HepG2 (cell line): Measurements from ENCODE around the gene RBM5. TPM values are rescaled to one million over a fixed set of nuclear protein-coding genes. Genes with fewer than 3 reads are reported as not detected.

Source experiments
- EZH2 ChIP-seq: conservative IDR thresholded peaks from 2 replicates; pipeline ENCODE4 v1.6.1; 2012; ENCODE audit warnings: mild to moderate bottlenecking, low read depth, low read length, moderate library complexity
- KDM5A ChIP-seq: fragments of 200-600 bp; sonication (generic); IDR thresholded peaks from 2 replicates; pipeline ENCODE4 v1.7.0; 2018; ENCODE audit warnings: antibody characterized with exemption, mild to moderate bottlenecking, low read length, borderline replicate concordance
- MED1 ChIP-seq: sonication (generic); formaldehyde crosslinking; IDR thresholded peaks from 2 replicates; pipeline ENCODE4 v1.4.0; 2020; ENCODE audit warnings: missing genetic modification reagents
- ZNF12 ChIP-seq: sonication (generic); formaldehyde crosslinking; IDR thresholded peaks from 2 replicates; pipeline ENCODE4 v1.5.0; 2020; ENCODE audit warnings: missing genetic modification reagents
- ZNF232 ChIP-seq: sonication (generic); formaldehyde crosslinking; IDR thresholded peaks from 2 replicates; pipeline ENCODE4 v1.4.0; 2020; ENCODE audit warnings: missing genetic modification reagents, borderline replicate concordance
- ZNF256 ChIP-seq: sonication (generic); formaldehyde crosslinking; conservative IDR thresholded peaks from 2 replicates; pipeline ENCODE4 v1.4.0; 2020; ENCODE audit warnings: missing genetic modification reagents
- ZNF260 ChIP-seq: sonication (generic); formaldehyde crosslinking; IDR thresholded peaks from 2 replicates; pipeline ENCODE4 v1.4.0; 2020; ENCODE audit warnings: missing genetic modification reagents, low read depth, mild to moderate bottlenecking, borderline replicate concordance
- ZNF44 ChIP-seq: sonication (generic); formaldehyde crosslinking; IDR thresholded peaks from 2 replicates; pipeline ENCODE4 v1.5.1; 2020; ENCODE audit warnings: mild to moderate bottlenecking, missing genetic modification reagents
- ZNF496 ChIP-seq: sonication (generic); formaldehyde crosslinking; IDR thresholded peaks from 2 replicates; pipeline ENCODE4 v1.8.1; 2023; ENCODE audit warnings: mild to moderate bottlenecking, moderate library complexity, missing genetic modification reagents; ENCODE audit not compliant: insufficient replicate concordance
- ZNF501 ChIP-seq: sonication (generic); formaldehyde crosslinking; IDR thresholded peaks from 2 replicates; pipeline ENCODE4 v1.5.1; 2020; ENCODE audit warnings: mild to moderate bottlenecking, moderate library complexity, missing genetic modification reagents
- ZNF572 ChIP-seq: sonication (generic); formaldehyde crosslinking; IDR thresholded peaks from 2 replicates; pipeline ENCODE4 v1.5.1; 2020; ENCODE audit warnings: mild to moderate bottlenecking, missing genetic modification reagents
- ZNF644 ChIP-seq: IDR thresholded peaks from 2 replicates; pipeline ENCODE4 v1.6.1; 2016; ENCODE audit warnings: low read depth
- ZNF652 ChIP-seq: IDR thresholded peaks from 2 replicates; pipeline ENCODE4 v1.6.1; 2016; ENCODE audit warnings: low read depth, borderline replicate concordance
- ZNF672 ChIP-seq: sonication (generic); formaldehyde crosslinking; IDR thresholded peaks from 2 replicates; pipeline ENCODE4 v1.8.1; 2022; ENCODE audit warnings: missing genetic modification reagents
- ZNF83 ChIP-seq: sonication (generic); formaldehyde crosslinking; IDR thresholded peaks from 2 replicates; pipeline ENCODE4 v1.4.0; 2020; ENCODE audit warnings: missing genetic modification reagents, mild to moderate bottlenecking, borderline replicate concordance
- ZZZ3 ChIP-seq: sonication (generic); formaldehyde crosslinking; IDR thresholded peaks from 2 replicates; pipeline ENCODE4 v1.4.0; 2020; ENCODE audit warnings: missing genetic modification reagents, mild to moderate bottlenecking, borderline replicate concordance
- polyA plus RNA-seq, 8 experiments: library from polyadenylated mRNA; depleted of rRNA in 3 of 8; stranded (reverse) in 7 of 8; unstranded in 1 of 8; fragments of >200 nt; fragmentation: Illumina TruSeq in 4 of 8; extraction: Trizol in 4 of 8; gene quantifications; 2 replicates each; pipeline versions ENCODE4 v1.2.1 to v1.2.3, GENCODE V29; 2011 to 2016; ENCODE audit warnings: low read depth in 4 of 8, missing spikeins in 1 of 8, mixed read lengths in 1 of 8; ENCODE audit not compliant: insufficient read depth in 1 of 8
- total RNA-seq, 5 experiments: library from RNA; depleted of rRNA; stranded (reverse); fragments of >200 nt; fragmentation: Illumina TruSeq; extraction: Trizol; gene quantifications; 2 replicates each; pipeline ENCODE4 v1.2.3, GENCODE V29; 2016; ENCODE audit warnings: low read depth in 1 of 5
- TF ChIP-seq, protein P1 (sequence below): sonication (generic); formaldehyde crosslinking; IDR thresholded peaks from 2 replicates; pipeline ENCODE4 v1.4.0; 2020; ENCODE audit warnings: mild to moderate bottlenecking, missing genetic modification reagents
- TF ChIP-seq, protein P2 (sequence below): sonication (generic); formaldehyde crosslinking; IDR thresholded peaks from 2 replicates; pipeline ENCODE4 v1.9.0; 2022; ENCODE audit warnings: low read depth, missing genetic modification reagents
- TF ChIP-seq, protein P3 (sequence below): sonication (generic); formaldehyde crosslinking; conservative IDR thresholded peaks from 2 replicates; pipeline ENCODE4 v1.8.0; 2022; ENCODE audit warnings: missing genetic modification reagents
- TF ChIP-seq, protein P4 (sequence below): sonication (generic); formaldehyde crosslinking; IDR thresholded peaks from 2 replicates; pipeline ENCODE4 v1.5.1; 2020; ENCODE audit warnings: missing genetic modification reagents, mild to moderate bottlenecking, borderline replicate concordance
- TF ChIP-seq, protein P5 (sequence below): sonication (generic); formaldehyde crosslinking; IDR thresholded peaks from 2 replicates; pipeline ENCODE4 v1.4.0; 2020; ENCODE audit warnings: low read depth, mild to moderate bottlenecking, missing genetic modification reagents

RBM5 gene
- total and polyA plus RNA-seq, 2 of the 13 experiments (the other 11 are each of a cell fraction or from before 2014, with no cell fraction given) = 106 to 204 TPM

DNA sequence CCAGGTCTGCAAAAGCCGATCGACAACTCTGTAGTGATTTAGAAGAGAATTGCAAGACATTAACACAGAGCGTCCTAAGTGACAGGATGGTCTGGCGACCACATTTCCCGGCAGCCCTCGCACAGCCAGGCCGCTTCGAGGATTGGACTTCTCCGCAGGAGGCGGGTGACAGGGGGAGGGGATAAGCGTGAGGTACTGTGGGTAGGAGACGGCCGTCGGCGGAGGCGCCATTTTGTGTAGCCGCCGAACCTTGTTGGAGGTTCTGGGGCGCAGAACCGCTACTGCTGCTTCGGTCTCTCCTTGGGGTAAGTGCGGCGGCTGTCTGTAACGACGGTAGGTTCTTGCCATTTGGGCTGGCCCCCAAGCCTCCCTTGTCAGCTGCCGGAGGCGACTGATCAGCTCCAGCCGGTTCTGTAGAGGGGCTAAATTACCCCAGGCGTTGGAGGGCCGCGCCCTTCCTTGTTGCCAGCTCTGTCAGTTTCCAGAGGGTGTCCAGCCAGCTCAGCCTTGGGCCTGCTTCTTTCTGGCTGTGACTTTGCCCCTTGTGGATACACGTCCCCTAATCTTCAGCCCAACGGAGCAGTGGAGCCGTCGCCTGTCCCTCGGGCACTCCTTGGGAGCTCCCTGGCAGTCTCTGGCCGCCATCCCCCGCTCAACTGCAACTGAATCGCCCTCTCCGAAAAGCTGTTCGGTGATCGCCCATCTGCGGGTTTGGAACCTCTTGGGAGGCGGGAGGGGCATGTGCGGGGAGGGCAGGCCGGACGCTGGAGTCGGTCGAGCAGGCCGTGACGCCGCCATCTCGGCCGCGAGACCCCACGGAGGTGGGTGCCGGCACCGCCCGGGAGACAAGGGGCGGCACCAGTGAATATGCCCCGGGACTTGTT lies at the start of gene RBM5 (continued):
- TF ChIP-seq, protein P1, sequence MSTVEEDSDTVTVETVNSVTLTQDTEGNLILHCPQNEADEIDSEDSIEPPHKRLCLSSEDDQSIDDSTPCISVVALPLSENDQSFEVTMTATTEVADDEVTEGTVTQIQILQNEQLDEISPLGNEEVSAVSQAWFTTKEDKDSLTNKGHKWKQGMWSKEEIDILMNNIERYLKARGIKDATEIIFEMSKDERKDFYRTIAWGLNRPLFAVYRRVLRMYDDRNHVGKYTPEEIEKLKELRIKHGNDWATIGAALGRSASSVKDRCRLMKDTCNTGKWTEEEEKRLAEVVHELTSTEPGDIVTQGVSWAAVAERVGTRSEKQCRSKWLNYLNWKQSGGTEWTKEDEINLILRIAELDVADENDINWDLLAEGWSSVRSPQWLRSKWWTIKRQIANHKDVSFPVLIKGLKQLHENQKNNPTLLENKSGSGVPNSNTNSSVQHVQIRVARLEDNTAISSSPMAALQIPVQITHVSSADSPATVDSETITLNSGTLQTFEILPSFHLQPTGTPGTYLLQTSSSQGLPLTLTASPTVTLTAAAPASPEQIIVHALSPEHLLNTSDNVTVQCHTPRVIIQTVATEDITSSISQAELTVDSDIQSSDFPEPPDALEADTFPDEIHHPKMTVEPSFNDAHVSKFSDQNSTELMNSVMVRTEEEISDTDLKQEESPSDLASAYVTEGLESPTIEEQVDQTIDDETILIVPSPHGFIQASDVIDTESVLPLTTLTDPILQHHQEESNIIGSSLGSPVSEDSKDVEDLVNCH (CRISPR knock-in tag) = no peak
- TF ChIP-seq ZNF652 (CRISPR knock-in tag) = no peak
- no peak for TF ChIP-seq ZNF672 (CRISPR knock-in tag)
- no peak for TF ChIP-seq ZNF44 (CRISPR knock-in tag)
- TF ChIP-seq ZNF232 = 0 out of 2 replicates have a peak, but pooled peaks have one; percentile 35
- TF ChIP-seq KDM5A = peak; percentile 78
- no peak for TF ChIP-seq ZNF12 (CRISPR knock-in tag)
- no peak for TF ChIP-seq ZNF644 (CRISPR knock-in tag)
- TF ChIP-seq MED1 (CRISPR knock-in tag) = peak; percentile 55
- no peak for TF ChIP-seq ZNF260 (CRISPR knock-in tag)
- no peak for TF ChIP-seq ZZZ3 (CRISPR knock-in tag)
- TF ChIP-seq ZNF256 (CRISPR knock-in tag) = no peak
- TF ChIP-seq, protein P2, sequence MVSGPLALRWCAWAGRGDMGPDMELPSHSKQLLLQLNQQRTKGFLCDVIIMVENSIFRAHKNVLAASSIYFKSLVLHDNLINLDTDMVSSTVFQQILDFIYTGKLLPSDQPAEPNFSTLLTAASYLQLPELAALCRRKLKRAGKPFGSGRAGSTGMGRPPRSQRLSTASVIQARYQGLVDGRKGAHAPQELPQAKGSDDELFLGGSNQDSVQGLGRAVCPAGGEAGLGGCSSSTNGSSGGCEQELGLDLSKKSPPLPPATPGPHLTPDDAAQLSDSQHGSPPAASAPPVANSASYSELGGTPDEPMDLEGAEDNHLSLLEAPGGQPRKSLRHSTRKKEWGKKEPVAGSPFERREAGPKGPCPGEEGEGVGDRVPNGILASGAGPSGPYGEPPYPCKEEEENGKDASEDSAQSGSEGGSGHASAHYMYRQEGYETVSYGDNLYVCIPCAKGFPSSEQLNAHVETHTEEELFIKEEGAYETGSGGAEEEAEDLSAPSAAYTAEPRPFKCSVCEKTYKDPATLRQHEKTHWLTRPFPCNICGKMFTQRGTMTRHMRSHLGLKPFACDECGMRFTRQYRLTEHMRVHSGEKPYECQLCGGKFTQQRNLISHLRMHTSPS (CRISPR knock-in tag) = no peak
- TF ChIP-seq, protein P3, sequence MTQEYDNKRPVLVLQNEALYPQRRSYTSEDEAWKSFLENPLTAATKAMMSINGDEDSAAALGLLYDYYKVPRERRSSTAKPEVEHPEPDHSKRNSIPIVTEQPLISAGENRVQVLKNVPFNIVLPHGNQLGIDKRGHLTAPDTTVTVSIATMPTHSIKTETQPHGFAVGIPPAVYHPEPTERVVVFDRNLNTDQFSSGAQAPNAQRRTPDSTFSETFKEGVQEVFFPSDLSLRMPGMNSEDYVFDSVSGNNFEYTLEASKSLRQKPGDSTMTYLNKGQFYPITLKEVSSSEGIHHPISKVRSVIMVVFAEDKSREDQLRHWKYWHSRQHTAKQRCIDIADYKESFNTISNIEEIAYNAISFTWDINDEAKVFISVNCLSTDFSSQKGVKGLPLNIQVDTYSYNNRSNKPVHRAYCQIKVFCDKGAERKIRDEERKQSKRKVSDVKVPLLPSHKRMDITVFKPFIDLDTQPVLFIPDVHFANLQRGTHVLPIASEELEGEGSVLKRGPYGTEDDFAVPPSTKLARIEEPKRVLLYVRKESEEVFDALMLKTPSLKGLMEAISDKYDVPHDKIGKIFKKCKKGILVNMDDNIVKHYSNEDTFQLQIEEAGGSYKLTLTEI (CRISPR knock-in tag) = no peak
- no peak for TF ChIP-seq ZNF83 (CRISPR knock-in tag)
- no peak for TF ChIP-seq ZNF572 (CRISPR knock-in tag)
- no peak for TF ChIP-seq EZH2
- peak; percentile 72; the same call in 1 of the 2 replicates for TF ChIP-seq ZNF501 (CRISPR knock-in tag)
- TF ChIP-seq ZNF496 (CRISPR knock-in tag) = no peak
- TF ChIP-seq, protein P4, sequence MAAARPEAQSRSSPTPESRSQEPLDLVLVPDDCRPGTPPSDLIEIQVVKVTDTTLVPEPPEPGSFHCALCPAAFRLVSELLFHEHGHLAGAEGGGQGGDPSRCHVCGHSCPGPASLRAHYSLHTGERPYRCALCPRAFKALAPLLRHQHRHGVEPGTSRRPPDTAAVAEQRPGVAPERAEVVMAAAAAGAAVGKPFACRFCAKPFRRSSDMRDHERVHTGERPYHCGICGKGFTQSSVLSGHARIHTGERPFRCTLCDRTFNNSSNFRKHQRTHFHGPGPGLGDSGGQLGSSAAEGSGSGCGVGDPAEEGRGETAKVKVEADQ (CRISPR knock-in tag) = no peak
- TF ChIP-seq, protein P5, sequence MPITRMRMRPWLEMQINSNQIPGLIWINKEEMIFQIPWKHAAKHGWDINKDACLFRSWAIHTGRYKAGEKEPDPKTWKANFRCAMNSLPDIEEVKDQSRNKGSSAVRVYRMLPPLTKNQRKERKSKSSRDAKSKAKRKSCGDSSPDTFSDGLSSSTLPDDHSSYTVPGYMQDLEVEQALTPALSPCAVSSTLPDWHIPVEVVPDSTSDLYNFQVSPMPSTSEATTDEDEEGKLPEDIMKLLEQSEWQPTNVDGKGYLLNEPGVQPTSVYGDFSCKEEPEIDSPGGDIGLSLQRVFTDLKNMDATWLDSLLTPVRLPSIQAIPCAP (CRISPR knock-in tag) = no peak
